ENCODE measurements around the gene FYB1.

FYB1 gene

DNA sequence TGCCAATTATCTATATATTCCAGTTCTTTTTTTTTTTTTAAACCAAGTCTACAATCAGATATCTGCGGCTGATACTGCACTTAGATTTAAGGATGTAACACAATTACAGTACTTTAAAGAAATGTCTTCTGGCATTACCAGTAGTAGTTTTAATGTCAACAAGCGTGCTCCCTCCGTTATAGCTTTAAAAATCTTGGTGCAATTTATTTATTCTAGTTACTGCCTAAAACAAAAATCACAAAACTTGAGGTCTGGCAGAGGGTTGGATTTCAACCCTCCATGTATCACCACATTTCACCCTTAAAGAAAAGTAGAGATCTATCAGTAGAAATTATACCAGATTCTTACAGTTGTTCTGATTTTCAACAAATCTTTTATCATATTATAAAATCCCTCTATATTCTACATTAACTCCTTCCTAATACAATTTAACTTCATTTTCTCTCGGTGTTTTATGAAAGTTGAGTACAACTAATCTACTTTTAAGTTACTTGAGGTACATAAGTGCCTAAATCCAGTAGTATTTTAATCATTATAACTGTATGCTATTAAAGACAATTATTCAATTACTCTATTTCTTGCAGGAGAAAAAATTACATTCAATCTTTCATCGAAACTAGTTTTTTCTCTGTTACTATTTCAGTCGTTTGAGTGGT, 143.1 kb downstream of the FYB1 start:
- no peak for DNase-seq

DNA sequence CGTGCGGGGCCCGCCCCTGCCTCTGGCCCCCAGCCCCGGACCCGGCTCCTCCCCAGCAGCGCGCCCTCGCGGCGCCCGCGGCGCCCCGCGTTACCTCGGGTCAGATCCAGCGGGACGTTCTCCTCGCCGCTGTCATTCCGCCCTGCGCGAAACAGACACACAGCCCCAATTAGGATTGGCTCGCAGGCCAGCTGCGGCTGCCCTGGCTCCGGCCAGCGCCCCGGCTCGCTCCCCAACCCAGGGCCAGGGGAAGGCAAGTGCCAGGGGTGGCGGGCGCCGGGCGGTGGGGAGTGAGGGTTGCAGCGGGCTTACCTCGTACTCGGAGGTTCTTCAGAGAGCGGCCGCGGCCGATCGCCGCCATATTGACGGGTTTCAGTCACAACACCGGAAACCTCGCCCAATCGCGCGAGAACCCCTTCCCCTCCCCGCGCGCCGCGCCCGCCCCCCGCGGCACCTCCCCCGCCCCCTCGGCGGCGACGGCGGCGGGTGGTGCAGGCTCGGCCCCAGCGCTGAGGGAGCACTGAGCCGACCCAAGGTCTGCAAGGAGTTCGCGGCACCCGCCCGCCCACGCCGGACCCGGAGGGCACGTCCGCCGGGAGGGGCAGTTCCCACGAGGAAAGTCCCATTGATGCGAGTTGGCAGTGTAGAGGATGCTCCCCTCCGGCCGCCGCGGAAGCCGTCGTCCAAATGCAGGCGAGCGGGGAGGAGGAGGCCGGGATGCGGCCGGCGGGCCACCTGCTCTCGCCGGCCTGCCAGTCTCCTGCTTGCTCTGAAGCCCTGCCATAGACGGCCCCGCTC, 145.1 kb downstream of the FYB1 start, which contains the start of gene RICTOR:
TSS of gene RICTOR (minus strand) at position 383 of the 798 bp plus-strand sequence. CDS start at position 361, 22 bp downstream.
- DNase-seq, result peak; percentile 85

DNA sequence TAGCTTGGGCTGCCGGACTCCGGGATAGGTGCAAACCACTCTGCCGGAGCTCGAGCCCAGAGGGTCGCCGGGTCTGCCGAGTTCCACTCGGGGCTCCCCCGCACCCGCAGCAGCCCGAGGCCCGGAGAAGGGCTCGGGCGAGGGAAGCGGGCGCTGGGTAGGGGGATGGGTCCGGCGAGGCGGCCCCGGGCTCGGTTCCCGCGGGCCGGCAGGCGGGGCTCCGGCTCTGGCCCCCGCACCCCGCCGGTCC, 145.7 kb downstream of the FYB1 start:
- no peak for DNase-seq

GRCh38 chr5:39072925-39073766, 146.2 kb downstream of the FYB1 start:
- DNase-seq, result peak; percentile 50

DNA sequence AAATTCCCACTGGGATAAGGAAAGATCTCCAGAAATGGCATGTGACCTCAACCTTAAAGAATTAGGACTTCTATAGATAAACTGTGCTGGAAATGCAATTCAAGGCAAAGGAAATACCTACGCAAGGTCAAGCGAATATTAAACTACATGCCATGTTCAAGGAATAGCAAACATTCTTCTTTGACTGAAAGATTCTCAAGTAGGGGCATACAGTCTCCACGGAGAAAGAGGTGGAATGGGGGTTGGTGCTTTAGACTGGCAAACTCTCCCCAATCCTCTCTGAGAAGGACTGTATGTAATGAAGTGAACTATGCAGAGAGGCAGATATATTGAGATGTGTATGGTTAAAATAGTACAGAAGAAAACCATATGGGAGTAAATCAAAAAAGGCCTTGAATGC, 151.3 kb downstream of the FYB1 start:
- no peak for DNase-seq

DNA sequence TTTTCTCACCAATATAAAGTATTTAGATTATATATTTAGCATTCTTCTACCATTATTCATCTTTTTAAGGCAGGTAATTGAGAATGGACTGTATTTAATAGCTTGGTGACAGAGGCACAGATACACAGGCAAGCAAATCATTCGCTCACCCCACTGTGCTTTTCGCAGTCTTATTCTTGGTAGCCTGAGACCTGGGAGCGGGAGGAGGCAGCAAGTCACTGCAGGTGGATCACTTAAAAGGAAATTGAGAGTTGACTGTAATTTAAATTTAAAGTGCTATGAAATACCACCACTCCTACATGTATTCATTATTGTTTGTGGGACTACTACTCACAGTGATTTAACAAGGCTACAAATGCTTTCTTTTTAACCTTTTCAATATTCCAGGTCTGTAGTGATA, 154.9 kb downstream of the FYB1 start:
- DNase-seq, result no peak

GRCh38 chr5:39063037-39063436, 156.3 kb downstream of the FYB1 start:
- DNase-seq, result no peak

DNA sequence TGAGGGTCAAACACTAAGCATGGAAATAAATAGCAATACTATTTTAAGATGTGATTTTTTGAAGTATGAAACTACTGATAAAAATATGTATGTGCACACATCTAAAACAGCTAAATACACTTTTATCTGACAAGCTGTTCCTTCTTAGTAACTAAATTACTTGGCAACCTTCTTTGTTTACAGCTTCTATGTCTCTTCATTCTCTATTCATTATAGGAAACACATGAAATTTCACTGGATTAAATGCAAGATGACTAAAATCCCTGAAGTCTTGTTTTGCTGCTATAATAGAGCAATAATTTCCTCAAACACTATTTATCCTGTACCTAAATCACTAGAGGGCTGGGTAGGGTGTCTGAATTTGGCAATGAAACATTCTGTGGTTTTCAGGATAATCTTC, 156.8 kb downstream of the FYB1 start:
- DNase-seq, result no peak

DNA sequence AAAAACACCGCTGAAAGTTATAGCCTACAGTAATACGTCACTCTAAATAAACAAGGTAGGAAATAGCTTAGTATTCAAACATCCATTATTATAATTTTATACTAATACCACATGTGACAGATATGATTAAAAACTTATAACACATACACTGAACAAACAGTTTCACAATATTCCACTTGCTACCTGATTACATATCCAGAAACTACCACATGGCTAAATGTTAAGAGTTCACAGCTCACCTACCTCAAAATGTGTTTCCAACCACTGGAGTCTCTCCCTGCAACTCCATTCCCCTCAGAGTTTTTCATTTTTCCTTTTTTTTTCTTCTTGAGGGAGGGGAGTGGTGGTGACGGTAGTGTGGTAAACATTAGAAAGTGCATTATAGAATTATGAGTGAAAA, 157.3 kb downstream of the FYB1 start:
- DNase-seq, result no peak

GRCh38 chr5:39059064-39059463, 160.3 kb downstream of the FYB1 start:
- DNase-seq, result no peak

GRCh38 chr5:39058178-39058921, 161.0 kb downstream of the FYB1 start:
- DNase-seq, result no peak

GRCh38 chr5:39057734-39058133, 161.6 kb downstream of the FYB1 start:
- DNase-seq, result no peak

GRCh38 chr5:39055768-39056398, 163.5 kb downstream of the FYB1 start:
- no peak for DNase-seq

Data from KG1 (cell line).